K562 (cell line): ENCODE results near the gene GRB10. TPM values are rescaled to one million over a fixed set of nuclear protein-coding genes. Genes with fewer than 3 reads are reported as not detected.

ENCODE experiments used
- ATF4 ChIP-seq: fragments of 450-650 bp; formaldehyde crosslinking; IDR thresholded peaks from 2 replicates; pipeline ENCODE4 v1.4.0; 2022; ENCODE audit warnings: mild to moderate bottlenecking, moderate library complexity
- C11orf30 ChIP-seq: fragments of 450-650 bp; IDR thresholded peaks from 2 replicates; pipeline ENCODE4 v1.6.1; 2016; ENCODE audit warnings: low read depth, mild to moderate bottlenecking
- CEBPG ChIP-seq, 3 experiments: fragments of 200-800 bp in 1 of 3; sonication (Bioruptor generic) in 1 of 3; sonication (generic) in 1 of 3; formaldehyde crosslinking in 1 of 3; IDR thresholded peaks in 2 of 3; conservative IDR thresholded peaks in 1 of 3; 2 replicates each; pipeline versions ENCODE4 v1.6.1 to v1.8.0; 2016 to 2022; ENCODE audit warnings: missing compliant biosample characterization in 2 of 3, missing genetic modification characterization in 2 of 3, mild to moderate bottlenecking in 1 of 3, missing genetic modification reagents in 1 of 3
- EGR1 ChIP-seq: fragments of 450-650 bp; conservative IDR thresholded peaks from 2 replicates; pipeline ENCODE4 v1.6.1; 2017; ENCODE audit warnings: mild to moderate bottlenecking
- HMGN3 ChIP-seq: IDR thresholded peaks from 2 replicates; pipeline ENCODE4 v1.6.1; 2011; ENCODE audit warnings: borderline replicate concordance, low read depth, mild to moderate bottlenecking, mixed read lengths, low read length; ENCODE audit not compliant: insufficient read length; ENCODE audit errors: extremely low read depth
- TBL1XR1 ChIP-seq, 2 experiments: IDR thresholded peaks; 2 replicates each; pipeline ENCODE4 v1.6.1; 2012; ENCODE audit warnings: improper control_type of control experiment in 2 of 2, low read length in 2 of 2, mild to moderate bottlenecking in 1 of 2
- ZBTB33 ChIP-seq: sonication (generic); formaldehyde crosslinking; IDR thresholded peaks from 2 replicates; pipeline ENCODE4 v1.8.1; 2023; ENCODE audit warnings: mild to moderate bottlenecking, missing genetic modification reagents
- ZNF318 ChIP-seq, 2 experiments: fragments of 450-650 bp; IDR thresholded peaks; 2 replicates each; pipeline ENCODE4 v1.6.1; 2016; ENCODE audit warnings: mild to moderate bottlenecking in 2 of 2, borderline replicate concordance in 1 of 2, low read depth in 1 of 2, moderate library complexity in 1 of 2
- polyA plus RNA-seq, 8 experiments: library from polyadenylated mRNA; depleted of rRNA in 4 of 8; stranded (reverse) in 5 of 8; unstranded in 3 of 8; fragments of >200 nt; fragmentation: Nextera tagmentation in 2 of 8; fragmentation: Illumina TruSeq in 1 of 8; extraction: Ambion mirVana in 2 of 8; extraction: Trizol in 1 of 8; gene quantifications; 2 replicates each; pipeline versions ENCODE4 v1.2.1 to v1.2.3, GENCODE V29; 2011 to 2014; ENCODE audit warnings: inconsistent platforms in 1 of 8, missing spikeins in 1 of 8
- total RNA-seq, 7 experiments: library from RNA; depleted of rRNA in 6 of 7; stranded (reverse); fragments of >200 nt in 6 of 7; fragmentation: Illumina TruSeq in 2 of 7; extraction: Trizol in 2 of 7; gene quantifications; 2 replicates each; pipeline versions ENCODE4 v1.2.1 to v1.2.3, GENCODE V29; 2011 to 2021; ENCODE audit warnings: low replicate concordance in 1 of 7

GRB10 gene
- total and polyA plus RNA-seq, 9 of the 15 experiments (the other 6 are each of a cell fraction or from before 2014, with no cell fraction given), result 8.9 to 88.5 (median 40.7) TPM

- TF ChIP-seq ZNF318 (IDR thresholded peaks at IDR 0.05; ENCODE audit: borderline replicate concordance in 1 of 2, low read depth in 1 of 2), result no peak
- peak; percentile 38; the same call in 1 of the 2 replicates for TF ChIP-seq EGR1
- TF ChIP-seq ZBTB33 (CRISPR knock-in tag), result no peak
- no peak for TF ChIP-seq CEBPG (CRISPR knock-in tag; IDR thresholded peaks at IDR 0.05)
- TF ChIP-seq CEBPG (tag; conservative IDR thresholded peaks at IDR 0.05 in 1 of 2, IDR thresholded peaks at IDR 0.05 in 1 of 2), result peak; percentile 47 to 50; a peak in 3 of 4 replicates
- TF ChIP-seq ATF4 (CRISPR knock-in tag), result peak; percentile 36; the same call in 1 of the 2 replicates
- no peak for TF ChIP-seq HMGN3
- no peak for TF ChIP-seq TBL1XR1 (IDR thresholded peaks at IDR 0.05; ENCODE audit: low read length in 2 of 2)
- TF ChIP-seq C11orf30, result no peak
Observed at GRCh38 chr7:50795253-50795652, 12.6 kb upstream of the GRB10 start (continued).
